ENCODE data around the gene TIAM1.

GRCh38 chr21:31342348-31342747 lies 1.7 kb downstream of the TIAM1 start:
- no peak for TF ChIP-seq EZH2phosphoT487 (IDR thresholded peaks at IDR 0.05; ENCODE audit: low read depth)
- TF ChIP-seq, protein P1, sequence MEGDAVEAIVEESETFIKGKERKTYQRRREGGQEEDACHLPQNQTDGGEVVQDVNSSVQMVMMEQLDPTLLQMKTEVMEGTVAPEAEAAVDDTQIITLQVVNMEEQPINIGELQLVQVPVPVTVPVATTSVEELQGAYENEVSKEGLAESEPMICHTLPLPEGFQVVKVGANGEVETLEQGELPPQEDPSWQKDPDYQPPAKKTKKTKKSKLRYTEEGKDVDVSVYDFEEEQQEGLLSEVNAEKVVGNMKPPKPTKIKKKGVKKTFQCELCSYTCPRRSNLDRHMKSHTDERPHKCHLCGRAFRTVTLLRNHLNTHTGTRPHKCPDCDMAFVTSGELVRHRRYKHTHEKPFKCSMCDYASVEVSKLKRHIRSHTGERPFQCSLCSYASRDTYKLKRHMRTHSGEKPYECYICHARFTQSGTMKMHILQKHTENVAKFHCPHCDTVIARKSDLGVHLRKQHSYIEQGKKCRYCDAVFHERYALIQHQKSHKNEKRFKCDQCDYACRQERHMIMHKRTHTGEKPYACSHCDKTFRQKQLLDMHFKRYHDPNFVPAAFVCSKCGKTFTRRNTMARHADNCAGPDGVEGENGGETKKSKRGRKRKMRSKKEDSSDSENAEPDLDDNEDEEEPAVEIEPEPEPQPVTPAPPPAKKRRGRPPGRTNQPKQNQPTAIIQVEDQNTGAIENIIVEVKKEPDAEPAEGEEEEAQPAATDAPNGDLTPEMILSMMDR (IDR thresholded peaks at IDR 0.05; ENCODE audit: low read depth, low read length) = no peak

Measured in OCI-LY3 (cell line).